ENCODE measurements around the gene STIM1. TPM values are rescaled to one million over a fixed set of nuclear protein-coding genes. Genes with fewer than 3 reads are reported as not detected.

The STIM1 gene
- total RNA-seq, 1 donor from 2014 or later, result 77.6 TPM

DNA sequence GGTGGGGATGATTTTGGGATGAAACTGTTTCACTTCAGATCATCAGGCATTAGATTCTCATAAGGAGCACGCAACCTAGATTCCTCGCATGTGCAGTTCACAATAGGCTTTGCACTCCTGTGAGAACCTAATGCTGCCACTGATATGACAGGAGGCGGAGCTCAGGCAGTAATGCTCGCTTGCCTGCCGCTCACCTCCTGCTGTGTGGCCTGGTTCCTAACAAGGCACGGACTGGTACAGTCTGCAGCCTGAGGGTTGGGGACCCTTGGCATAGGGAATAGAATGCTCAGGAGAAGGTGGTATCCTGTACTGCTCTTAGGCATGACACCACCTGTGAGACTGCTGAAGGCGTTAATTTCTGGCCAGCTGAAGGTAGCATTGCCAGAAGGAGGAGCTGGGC, 47.0 kb downstream of the STIM1 start:
- Mint-ChIP-seq H3K4me3 (ENCODE audit: low read depth) (no peak overlapping the region), H3K27me3 (ENCODE audit: low read depth) (no peaks in the 10 kb centered on the region), H3K36me3 (ENCODE audit: low read depth) (no peaks in the 10 kb centered on the region), H3K4me1 (ENCODE audit: low read depth) (peaks cover 57% of the 10 kb centered on the region), H3K9me3 (no peaks in the 10 kb centered on the region), H3K27ac (no peak overlapping the region)
- no peak for DNase-seq (ENCODE audit: low spot score)
- intact Hi-C loops (cut with micrococcal nuclease), result no loop called here

DNA sequence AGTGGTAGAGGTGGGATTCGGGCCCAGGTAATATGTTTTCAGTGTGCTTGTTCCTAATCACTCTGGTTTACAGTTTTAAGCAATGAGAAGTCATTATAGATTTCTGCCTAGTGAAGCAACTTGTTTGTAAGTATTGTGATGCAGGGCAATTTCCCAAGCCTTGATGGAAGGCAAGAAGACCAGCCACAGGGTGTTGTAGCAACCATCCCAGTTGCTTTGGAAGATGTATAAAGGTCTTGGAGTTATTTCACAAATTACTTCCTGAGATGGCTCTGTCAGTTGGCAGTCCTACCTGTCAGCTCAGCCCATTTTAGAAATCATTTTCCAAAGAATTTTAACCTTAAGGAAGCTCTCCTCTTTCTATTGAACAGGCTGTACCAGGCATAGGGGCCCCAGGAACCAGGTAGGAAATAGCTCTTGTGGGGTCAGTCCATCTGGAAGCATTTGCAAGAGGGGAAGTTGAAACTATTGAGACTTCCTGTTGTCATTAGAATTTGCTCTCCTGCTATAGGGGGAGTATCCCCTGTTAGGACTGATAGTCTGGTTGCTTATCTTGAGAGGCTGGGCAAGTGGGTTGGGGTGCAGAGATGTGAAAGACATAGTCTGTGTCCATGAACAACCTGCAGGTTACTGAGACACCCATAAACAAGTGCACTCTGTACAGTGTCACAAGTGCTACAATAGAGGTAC, 47.9 kb downstream of the STIM1 start:
- H3K27ac Mint-ChIP-seq, result no peak overlapping the region
- H3K36me3 Mint-ChIP-seq (ENCODE audit: low read depth), result no peaks in the 10 kb centered on the region
- no peak overlapping the region for H3K4me3 Mint-ChIP-seq (ENCODE audit: low read depth)
- H3K27me3 Mint-ChIP-seq (ENCODE audit: low read depth), result no peaks in the 10 kb centered on the region
- H3K4me1 Mint-ChIP-seq (ENCODE audit: low read depth), result peaks cover 62% of the 10 kb centered on the region
- intact Hi-C loops (cut with micrococcal nuclease), result no loop called here
- DNase-seq (ENCODE audit: low spot score), result no peak
- no peaks in the 10 kb centered on the region for H3K9me3 Mint-ChIP-seq

- peaks cover 64% of the 10 kb centered on the region for H3K4me1 Mint-ChIP-seq (ENCODE audit: low read depth)
- intact Hi-C loops (cut with micrococcal nuclease), result loop anchor here (2.0 kb wide), 1 partner anchor 49 kb away; the partner anchor contains the start of gene STIM1
- no peak for DNase-seq (ENCODE audit: low spot score)
- no peak overlapping the region for H3K4me3 Mint-ChIP-seq (ENCODE audit: low read depth)
- no peaks in the 10 kb centered on the region for H3K27me3 Mint-ChIP-seq (ENCODE audit: low read depth)
- no peaks in the 10 kb centered on the region for H3K9me3 Mint-ChIP-seq
- H3K36me3 Mint-ChIP-seq (ENCODE audit: low read depth), result no peaks in the 10 kb centered on the region
- H3K27ac Mint-ChIP-seq, result peak overlapping the region; percentile 71
Observed at GRCh38 chr11:3904228-3904627, 48.8 kb downstream of the STIM1 start.

GRCh38 chr11:3905080-3905953, 49.9 kb downstream of the STIM1 start:
- Mint-ChIP-seq H3K27ac (peak overlapping the region; percentile 71), H3K27me3 (ENCODE audit: low read depth) (no peaks in the 10 kb centered on the region), H3K4me3 (ENCODE audit: low read depth) (peak overlapping the region; percentile 1), H3K9me3 (no peaks in the 10 kb centered on the region), H3K4me1 (ENCODE audit: low read depth) (peaks cover 67% of the 10 kb centered on the region), H3K36me3 (ENCODE audit: low read depth) (no peaks in the 10 kb centered on the region)
- DNase-seq (ENCODE audit: low spot score), result peak; percentile 58
- intact Hi-C loops (cut with micrococcal nuclease), result loop anchor here (1.0 to 5.0 kb wide), 3 partner anchors 12 to 51 kb away; partner anchors contain the start of gene STIM1

DNA sequence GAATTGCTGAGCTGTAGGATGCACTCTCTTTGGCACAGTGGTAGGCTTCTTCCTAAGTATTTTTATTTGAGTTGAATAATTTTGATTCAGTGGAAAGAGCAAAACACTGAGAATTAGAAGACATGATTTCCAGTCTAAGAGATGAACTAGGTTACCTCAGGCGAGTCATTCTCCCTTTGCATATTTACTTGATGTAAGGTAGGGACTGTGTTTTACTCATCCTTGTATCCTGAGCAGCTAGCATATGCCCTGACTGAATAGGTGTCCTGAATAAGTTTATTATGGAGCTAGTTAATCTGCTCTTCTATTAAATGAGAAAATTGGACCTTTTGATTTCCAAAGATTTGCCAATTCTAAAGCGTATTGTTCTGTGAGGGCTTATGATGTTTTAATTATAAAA, 50.7 kb downstream of the STIM1 start:
- H3K9me3 Mint-ChIP-seq, result no peaks in the 10 kb centered on the region
- intact Hi-C loops (cut with micrococcal nuclease), result loop anchor here (2.0 to 5.0 kb wide), 2 partner anchors 36 to 45 kb away; no protein-coding TSS in a partner anchor
- peaks cover 67% of the 10 kb centered on the region for H3K4me1 Mint-ChIP-seq (ENCODE audit: low read depth)
- no peaks in the 10 kb centered on the region for H3K36me3 Mint-ChIP-seq (ENCODE audit: low read depth)
- no peaks in the 10 kb centered on the region for H3K27me3 Mint-ChIP-seq (ENCODE audit: low read depth)
- no peak overlapping the region for H3K4me3 Mint-ChIP-seq (ENCODE audit: low read depth)
- H3K27ac Mint-ChIP-seq, result no peak overlapping the region
- DNase-seq (ENCODE audit: low spot score), result no peak

- Mint-ChIP-seq H3K27ac (no peak overlapping the region), H3K9me3 (no peaks in the 10 kb centered on the region), H3K4me1 (ENCODE audit: low read depth) (peaks cover 62% of the 10 kb centered on the region), H3K4me3 (ENCODE audit: low read depth) (no peak overlapping the region), H3K27me3 (ENCODE audit: low read depth) (no peaks in the 10 kb centered on the region), H3K36me3 (ENCODE audit: low read depth) (no peaks in the 10 kb centered on the region)
- no peak for DNase-seq (ENCODE audit: low spot score)
- intact Hi-C loops (cut with micrococcal nuclease), result loop anchor here (2.0 to 5.0 kb wide), 2 partner anchors 35 to 47 kb away; no protein-coding TSS in a partner anchor
Observed at GRCh38 chr11:3907590-3907989, 52.1 kb downstream of the STIM1 start.

- Mint-ChIP-seq H3K27ac (no peak overlapping the region), H3K4me3 (ENCODE audit: low read depth) (no peak overlapping the region), H3K27me3 (ENCODE audit: low read depth) (no peaks in the 10 kb centered on the region), H3K9me3 (no peaks in the 10 kb centered on the region), H3K36me3 (ENCODE audit: low read depth) (peaks cover 4% of the 10 kb centered on the region), H3K4me1 (ENCODE audit: low read depth) (peaks cover 50% of the 10 kb centered on the region)
- intact Hi-C loops (cut with micrococcal nuclease), result loop anchor here (5.0 kb wide), 1 partner anchor 32 kb away; no protein-coding TSS in a partner anchor
- DNase-seq (ENCODE audit: low spot score), result no peak
Observed at GRCh38 chr11:3909901-3910300, 54.4 kb downstream of the STIM1 start.

DNA sequence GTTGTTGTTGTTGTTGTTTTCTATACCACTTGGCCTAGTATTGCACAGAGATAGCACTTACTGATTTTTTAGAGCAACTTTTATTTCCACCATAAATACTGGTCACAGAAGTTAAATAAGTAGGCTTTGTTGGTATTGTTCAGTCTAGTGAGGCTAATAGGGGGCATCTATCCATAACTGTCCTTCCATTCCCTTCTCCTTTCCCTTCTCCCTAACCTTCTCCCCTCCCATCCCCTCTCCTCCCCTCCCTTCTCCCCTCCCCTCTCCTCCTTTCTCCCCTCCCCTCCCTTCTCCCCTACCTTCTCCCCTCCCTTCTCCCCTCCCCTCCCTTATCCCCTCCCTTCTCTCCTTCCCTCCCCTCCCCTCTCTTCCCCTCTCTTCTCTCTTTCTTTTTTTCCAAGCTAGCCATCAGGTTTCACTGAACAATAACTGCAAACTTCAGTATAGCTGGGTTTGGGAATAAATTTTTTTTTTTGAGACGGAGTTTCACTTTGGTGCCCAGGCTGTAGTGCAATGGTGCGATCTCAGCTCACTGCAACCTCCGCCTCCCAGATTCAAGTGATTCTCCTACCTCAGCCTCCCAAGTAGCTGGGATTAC, 56.5 kb downstream of the STIM1 start:
- Mint-ChIP-seq H3K9me3 (no peaks in the 10 kb centered on the region), H3K27me3 (ENCODE audit: low read depth) (no peaks in the 10 kb centered on the region), H3K36me3 (ENCODE audit: low read depth) (peaks cover 6% of the 10 kb centered on the region), H3K4me3 (ENCODE audit: low read depth) (no peak overlapping the region), H3K27ac (no peak overlapping the region), H3K4me1 (ENCODE audit: low read depth) (peaks cover 38% of the 10 kb centered on the region)
- intact Hi-C loops (cut with micrococcal nuclease), result no loop called here
- DNase-seq (ENCODE audit: low spot score), result no peak

DNA sequence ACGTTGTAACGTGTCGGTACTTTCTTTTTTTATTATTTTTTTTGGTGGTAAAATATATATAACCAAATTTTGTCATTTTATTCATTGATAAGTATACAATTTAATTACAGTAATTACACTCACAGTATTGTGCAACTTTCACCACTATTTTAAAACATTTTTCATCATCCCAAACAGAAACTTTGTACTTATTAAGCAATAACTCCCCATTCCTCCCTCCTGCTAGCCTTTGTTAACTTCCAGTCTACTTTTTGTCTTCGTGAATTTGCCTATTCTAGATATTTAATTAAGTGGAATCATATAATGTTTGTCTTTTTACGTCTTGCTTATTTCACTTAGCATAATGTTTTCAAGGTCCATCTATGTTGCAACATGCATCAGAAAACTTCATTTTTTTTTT, 58.5 kb downstream of the STIM1 start:
- no peak overlapping the region for H3K4me3 Mint-ChIP-seq (ENCODE audit: low read depth)
- H3K27ac Mint-ChIP-seq, result no peak overlapping the region
- peaks cover 47% of the 10 kb centered on the region for H3K4me1 Mint-ChIP-seq (ENCODE audit: low read depth)
- intact Hi-C loops (cut with micrococcal nuclease), result no loop called here
- DNase-seq (ENCODE audit: low spot score), result no peak
- no peaks in the 10 kb centered on the region for H3K9me3 Mint-ChIP-seq
- no peaks in the 10 kb centered on the region for H3K27me3 Mint-ChIP-seq (ENCODE audit: low read depth)
- H3K36me3 Mint-ChIP-seq (ENCODE audit: low read depth), result peaks cover 15% of the 10 kb centered on the region

GRCh38 chr11:3914805-3915204, 59.3 kb downstream of the STIM1 start:
- Mint-ChIP-seq H3K4me1 (ENCODE audit: low read depth) (peaks cover 52% of the 10 kb centered on the region), H3K9me3 (no peaks in the 10 kb centered on the region), H3K36me3 (ENCODE audit: low read depth) (peaks cover 21% of the 10 kb centered on the region), H3K27me3 (ENCODE audit: low read depth) (no peaks in the 10 kb centered on the region), H3K4me3 (ENCODE audit: low read depth) (no peak overlapping the region), H3K27ac (no peak overlapping the region)
- no peak for DNase-seq (ENCODE audit: low spot score)
- intact Hi-C loops (cut with micrococcal nuclease), result no loop called here

DNA sequence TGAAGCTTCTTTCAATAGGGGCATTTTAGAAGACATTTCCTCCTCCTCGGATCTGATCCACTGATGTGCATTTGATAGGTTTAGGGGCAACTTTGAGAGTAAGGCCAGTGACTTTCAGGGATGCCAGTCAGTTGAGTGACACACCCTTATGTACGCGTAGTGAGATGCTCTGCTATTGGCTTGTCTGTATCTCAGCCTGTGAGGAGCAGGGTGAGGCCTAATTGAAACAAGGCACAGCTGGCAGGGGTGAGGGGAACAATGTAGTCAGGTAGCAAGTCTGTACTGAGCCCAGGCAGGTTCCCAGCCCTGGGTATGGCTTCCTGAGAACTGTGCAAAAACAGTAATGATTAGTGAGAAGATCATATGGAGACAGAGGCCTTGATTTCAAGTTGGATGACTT, 61.5 kb downstream of the STIM1 start:
- no peak for DNase-seq (ENCODE audit: low spot score)
- Mint-ChIP-seq H3K9me3 (no peaks in the 10 kb centered on the region), H3K36me3 (ENCODE audit: low read depth) (peaks cover 31% of the 10 kb centered on the region), H3K4me3 (ENCODE audit: low read depth) (no peak overlapping the region), H3K27ac (peak overlapping the region; percentile 73), H3K27me3 (ENCODE audit: low read depth) (no peaks in the 10 kb centered on the region), H3K4me1 (ENCODE audit: low read depth) (peaks cover 59% of the 10 kb centered on the region)
- intact Hi-C loops (cut with micrococcal nuclease), result loop anchor here (1.0 kb wide), 1 partner anchor 12 kb away; no protein-coding TSS in a partner anchor

DNA sequence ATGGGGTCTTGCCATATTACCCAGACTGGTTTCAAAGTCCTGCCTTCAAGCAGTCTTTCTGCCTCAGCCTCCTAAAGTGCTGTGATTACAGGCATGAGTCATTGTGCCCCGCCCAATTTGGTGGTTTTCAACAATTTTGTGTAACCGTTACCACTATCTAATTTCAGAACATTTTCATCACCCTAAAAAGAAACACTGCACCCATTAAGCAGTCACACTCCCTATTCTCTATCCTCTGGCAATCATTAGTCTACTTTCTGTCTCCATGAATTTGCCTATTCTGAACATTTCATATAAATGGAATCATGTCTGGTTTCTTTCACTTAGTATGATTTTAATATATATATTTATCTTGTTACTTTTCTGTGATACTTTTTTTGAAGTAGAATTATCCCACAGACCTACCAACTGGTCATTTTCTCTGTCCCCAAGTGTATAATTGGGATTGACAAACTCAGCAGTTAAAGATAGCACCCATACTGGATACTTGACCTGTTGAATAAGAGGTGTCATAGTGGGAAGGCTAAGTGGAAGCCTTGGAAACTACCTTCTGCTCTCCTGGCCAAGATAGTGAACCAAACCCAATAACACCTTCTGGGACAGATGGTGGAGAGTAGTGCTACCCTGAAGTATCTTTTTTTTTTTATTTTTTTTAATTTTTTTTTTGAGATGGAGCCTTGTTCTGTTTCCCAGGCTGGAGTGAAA, 64.8 kb downstream of the STIM1 start:
- Mint-ChIP-seq H3K36me3 (ENCODE audit: low read depth) (peaks cover 41% of the 10 kb centered on the region), H3K4me1 (ENCODE audit: low read depth) (peaks cover 58% of the 10 kb centered on the region), H3K4me3 (ENCODE audit: low read depth) (no peak overlapping the region), H3K27ac (peak overlapping the region; percentile 50), H3K9me3 (no peaks in the 10 kb centered on the region), H3K27me3 (ENCODE audit: low read depth) (no peaks in the 10 kb centered on the region)
- intact Hi-C loops (cut with micrococcal nuclease), result loop anchor here (2.0 kb wide), 2 partner anchors 27 to 59 kb away; no protein-coding TSS in a partner anchor
- peak; percentile 64 for DNase-seq (ENCODE audit: low spot score)

Data from activated T-helper 2 cell treated with anti-CD3 and anti-CD28 coated beads, Interferon-gamma antibody, Interleukin-2, Interleukin-4, amounts not matched to agents 10 μg/mL and 5 μg/mL and 100 μg/mL, durations not matched to agents 14 hours and 24 hours and 36 hours (primary cell).